AG09319 (cell line): ENCODE measurements around the gene APOC4.

Source experiments
- DNase-seq: peaks from one replicate; pipeline ENCODE4 v3.0.0-alpha.2; 2010; ENCODE audit warnings: low read depth; ENCODE audit errors: extremely low read depth
- TF ChIP-seq, protein P1 (sequence below): IDR thresholded peaks from 2 replicates; pipeline ENCODE4 v1.5.1; 2011; ENCODE audit warnings: low read depth, mild to moderate bottlenecking, inconsistent platforms, low read length, moderate library complexity

The APOC4 gene, protein sequence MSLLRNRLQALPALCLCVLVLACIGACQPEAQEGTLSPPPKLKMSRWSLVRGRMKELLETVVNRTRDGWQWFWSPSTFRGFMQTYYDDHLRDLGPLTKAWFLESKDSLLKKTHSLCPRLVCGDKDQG

DNA sequence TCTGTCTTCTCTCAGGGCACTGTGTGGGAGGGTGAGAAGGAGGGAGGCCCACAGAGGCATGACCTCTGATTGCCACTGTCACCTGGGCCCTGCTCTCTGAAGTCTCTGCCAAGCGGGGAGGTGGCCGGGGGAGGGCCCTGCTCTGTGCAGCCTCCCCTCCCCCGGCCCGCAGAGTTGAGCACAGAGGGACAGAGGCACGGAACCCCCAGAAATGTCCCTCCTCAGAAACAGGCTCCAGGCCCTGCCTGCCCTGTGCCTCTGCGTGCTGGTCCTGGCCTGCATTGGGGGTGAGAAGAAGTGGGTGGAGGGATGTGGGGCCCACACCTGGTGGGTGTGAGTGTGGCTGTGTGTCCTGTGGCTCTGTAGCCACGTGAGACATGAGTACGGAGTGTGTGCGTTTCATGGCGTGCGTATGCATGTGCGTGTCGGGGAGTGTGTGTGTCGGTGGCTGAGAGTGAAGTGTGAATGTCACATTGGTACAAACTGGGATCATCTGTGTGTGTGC is at the start of gene APOC4:
Gene APOC4, plus strand, starts transcription at position 171 of the 505 bp plus-strand sequence. Its CDS starts 41 bp downstream, at position 212.
- TF ChIP-seq, protein P1, sequence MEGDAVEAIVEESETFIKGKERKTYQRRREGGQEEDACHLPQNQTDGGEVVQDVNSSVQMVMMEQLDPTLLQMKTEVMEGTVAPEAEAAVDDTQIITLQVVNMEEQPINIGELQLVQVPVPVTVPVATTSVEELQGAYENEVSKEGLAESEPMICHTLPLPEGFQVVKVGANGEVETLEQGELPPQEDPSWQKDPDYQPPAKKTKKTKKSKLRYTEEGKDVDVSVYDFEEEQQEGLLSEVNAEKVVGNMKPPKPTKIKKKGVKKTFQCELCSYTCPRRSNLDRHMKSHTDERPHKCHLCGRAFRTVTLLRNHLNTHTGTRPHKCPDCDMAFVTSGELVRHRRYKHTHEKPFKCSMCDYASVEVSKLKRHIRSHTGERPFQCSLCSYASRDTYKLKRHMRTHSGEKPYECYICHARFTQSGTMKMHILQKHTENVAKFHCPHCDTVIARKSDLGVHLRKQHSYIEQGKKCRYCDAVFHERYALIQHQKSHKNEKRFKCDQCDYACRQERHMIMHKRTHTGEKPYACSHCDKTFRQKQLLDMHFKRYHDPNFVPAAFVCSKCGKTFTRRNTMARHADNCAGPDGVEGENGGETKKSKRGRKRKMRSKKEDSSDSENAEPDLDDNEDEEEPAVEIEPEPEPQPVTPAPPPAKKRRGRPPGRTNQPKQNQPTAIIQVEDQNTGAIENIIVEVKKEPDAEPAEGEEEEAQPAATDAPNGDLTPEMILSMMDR, result no peak

DNA sequence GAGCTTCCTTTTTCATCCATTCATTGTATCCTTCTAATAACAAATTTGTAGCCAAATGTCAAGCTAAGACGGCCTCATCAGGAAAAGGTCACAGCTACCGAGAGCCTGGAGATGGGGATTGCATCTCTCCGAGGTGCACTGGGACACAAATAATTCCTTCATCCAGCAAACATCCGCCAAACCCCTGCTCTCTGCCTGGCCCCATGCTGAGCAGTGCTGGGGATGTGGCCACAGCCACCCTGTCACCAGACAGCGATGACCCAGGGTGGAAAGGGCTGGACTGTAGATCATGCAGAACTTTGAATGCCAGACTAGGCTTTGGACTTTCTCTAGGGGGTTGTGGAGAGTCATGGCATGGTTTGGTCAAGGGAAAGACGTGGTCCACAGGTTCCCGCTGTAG is 49.1 kb upstream of the APOC4 start:
- DNase-seq, result no peak
- TF ChIP-seq, protein P1, result no peak

More for the DNA sequence above, at the start of gene APOC4:
- no peak for DNase-seq

DNA sequence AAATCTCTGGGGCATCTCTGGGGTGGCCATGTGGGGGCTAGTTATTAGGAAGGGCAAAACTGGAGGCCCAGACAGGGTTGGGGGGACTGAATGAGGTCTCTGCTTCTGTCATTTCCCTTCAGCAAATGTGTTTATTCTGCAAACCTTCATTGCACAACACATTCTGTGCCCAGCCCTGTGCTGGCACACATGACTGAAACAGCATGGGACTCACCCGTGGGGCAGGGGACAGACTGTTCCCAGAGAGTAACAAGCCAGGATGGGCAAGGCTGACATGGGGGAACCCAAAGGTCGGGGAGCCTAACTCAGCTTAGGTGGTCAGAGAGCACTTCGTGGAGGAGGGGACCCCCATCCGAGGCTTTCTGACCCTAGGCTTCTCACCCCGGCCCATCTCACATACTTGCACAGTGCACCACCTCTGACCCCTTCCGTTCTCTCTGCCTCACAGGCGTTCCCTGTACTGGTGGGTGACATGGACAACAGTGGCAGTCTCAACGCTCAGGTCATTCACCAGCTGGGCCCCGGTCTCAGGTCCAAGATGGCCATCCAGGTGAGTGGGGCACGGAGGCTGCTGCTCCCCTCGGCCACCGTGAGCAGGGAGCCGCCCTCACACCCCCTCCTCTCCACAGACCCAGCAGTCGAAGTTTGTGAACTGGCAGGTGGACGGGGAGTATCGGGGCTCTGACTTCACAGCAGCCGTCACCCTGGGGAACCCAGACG is 48.5 kb upstream of the APOC4 start:
- no peak for DNase-seq
- TF ChIP-seq, protein P1, result no peak

DNA sequence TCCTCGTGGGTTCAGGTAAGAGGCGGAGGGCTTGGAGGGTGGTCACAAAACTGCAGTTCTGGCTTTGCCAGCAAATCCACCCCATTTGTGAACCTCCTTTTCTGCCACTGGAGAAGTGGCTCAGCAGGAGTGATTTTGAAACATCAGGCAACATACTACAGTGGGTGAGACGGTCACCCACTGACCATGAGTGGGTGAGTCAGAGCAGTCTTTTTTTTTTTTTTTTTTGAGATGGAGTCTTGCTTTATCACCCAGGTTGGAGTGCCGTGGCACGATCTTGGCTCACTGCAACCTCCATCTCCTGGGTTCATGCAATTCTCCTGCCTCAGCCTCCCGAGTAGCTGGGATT is 48.0 kb upstream of the APOC4 start:
- TF ChIP-seq, protein P1, result no peak

DNA sequence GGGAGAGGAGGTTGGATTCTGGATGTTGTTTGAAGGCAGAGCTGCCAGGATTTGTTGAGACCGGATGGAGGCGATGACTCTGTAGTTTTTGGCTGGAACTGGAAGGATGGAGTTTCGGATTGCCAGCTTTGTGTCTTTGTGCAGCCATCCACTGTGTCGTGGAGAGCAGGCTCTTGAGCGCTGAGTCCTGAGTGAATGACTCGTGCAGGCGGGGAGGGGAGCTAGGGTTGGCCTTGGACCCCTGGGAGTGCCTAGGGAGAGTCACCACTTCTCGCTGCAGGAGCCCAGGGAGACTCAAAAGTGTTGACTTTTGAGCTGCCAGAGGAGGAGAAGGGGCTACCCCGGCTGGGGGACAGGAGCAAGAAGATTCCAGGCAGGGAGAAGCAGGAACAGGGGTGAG is 47.1 kb upstream of the APOC4 start:
- TF ChIP-seq, protein P1, result no peak
- DNase-seq, result no peak

More for the DNA sequence above, 48.0 kb upstream of the APOC4 start:
- no peak for DNase-seq

DNA sequence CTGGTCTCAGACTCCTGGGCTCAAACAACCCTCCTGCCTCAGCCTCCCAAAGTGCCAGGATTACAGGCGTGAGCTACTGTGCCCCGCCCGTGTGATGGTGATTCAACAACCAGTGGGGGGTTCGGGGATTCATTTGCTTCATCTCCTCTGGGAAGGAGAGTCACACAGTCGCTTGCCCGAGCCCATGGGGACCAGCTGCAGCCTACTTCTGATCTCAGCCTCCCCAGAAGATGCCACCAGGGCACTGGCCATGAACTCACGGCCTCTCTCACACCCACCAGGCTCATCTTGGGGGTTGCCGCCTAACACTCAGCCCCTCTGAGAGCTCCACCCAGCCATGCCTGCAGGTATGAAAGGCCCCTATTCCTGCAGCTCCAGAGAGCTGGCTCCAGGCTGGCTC is 44.2 kb upstream of the APOC4 start:
- DNase-seq, result no peak

More for the DNA sequence above, 44.2 kb upstream of the APOC4 start:
- TF ChIP-seq, protein P1, result no peak
